Measurements from ENCODE around the gene ADAMTS6. TPM values are rescaled to one million over a fixed set of nuclear protein-coding genes. Genes with fewer than 3 reads are reported as not detected.

The ADAMTS6 gene
- total RNA-seq, 1 donor from 2014 or later = 21.5 TPM

DNA sequence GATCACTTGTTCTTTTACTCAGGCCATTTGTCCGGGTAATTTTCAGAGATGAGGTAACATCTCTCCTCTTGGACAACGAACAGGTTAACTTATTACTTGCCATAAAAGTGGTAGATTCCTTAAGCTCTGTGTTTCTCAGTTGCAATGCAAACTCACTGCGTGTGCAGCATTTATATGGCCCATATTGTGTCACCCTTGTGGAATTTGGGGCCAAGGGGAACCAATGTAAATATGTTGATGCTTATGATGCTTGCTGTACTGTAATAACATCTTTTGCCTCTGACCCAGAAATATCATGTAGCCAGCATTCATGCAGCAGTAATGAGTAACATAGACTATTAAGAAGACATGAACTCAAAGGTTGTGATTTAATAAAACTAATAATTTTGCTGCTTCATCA lies 175.8 kb downstream of the ADAMTS6 start:
- H3K9me3 Mint-ChIP-seq (ENCODE audit: low read depth) = peaks cover 5% of the 10 kb centered on the region
- H3K4me1 Mint-ChIP-seq (ENCODE audit: low read depth) = peaks cover 34% of the 10 kb centered on the region

DNA sequence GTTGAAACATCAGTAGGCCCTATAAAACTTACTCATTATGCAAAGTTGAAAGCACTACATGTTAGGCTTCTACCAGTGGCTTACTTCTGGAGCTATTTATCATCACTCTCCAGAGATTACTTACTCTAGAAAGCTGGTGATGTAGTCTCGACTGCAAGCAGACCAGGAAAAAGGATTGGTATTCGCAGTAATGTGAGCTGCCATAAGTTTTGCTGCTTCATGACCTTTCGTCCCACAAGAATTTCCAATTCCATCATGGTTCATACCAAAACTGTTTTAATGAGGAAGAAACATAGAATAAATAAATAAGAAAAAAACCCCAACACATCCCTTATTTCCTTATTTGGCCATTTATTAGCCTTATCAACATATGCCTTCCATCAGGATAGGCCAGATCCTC lies 181.9 kb downstream of the ADAMTS6 start:
- Mint-ChIP-seq H3K4me3 (ENCODE audit: unreplicated experiment) (no peak overlapping the region), H3K27me3 (ENCODE audit: low read depth) (no peaks in the 10 kb centered on the region), H3K36me3 (ENCODE audit: low read depth) (peaks cover 3% of the 10 kb centered on the region), H3K27ac (ENCODE audit: unreplicated experiment) (peak overlapping the region; percentile 76), H3K9me3 (ENCODE audit: low read depth) (no peaks in the 10 kb centered on the region), H3K4me1 (ENCODE audit: low read depth) (peaks cover 11% of the 10 kb centered on the region)
- no peak for TF ChIP-seq CTCF (IDR thresholded peaks at IDR 0.05)
- DNase-seq (ENCODE audit: low spot score) = no peak

More for the DNA sequence above, 175.8 kb downstream of the ADAMTS6 start:
- Mint-ChIP-seq H3K4me3 (ENCODE audit: unreplicated experiment) (no peak overlapping the region), H3K36me3 (ENCODE audit: low read depth) (peaks cover 7% of the 10 kb centered on the region), H3K27ac (ENCODE audit: unreplicated experiment) (no peak overlapping the region), H3K27me3 (ENCODE audit: low read depth) (no peaks in the 10 kb centered on the region)
- DNase-seq (ENCODE audit: low spot score) = no peak
- no peak for TF ChIP-seq CTCF (IDR thresholded peaks at IDR 0.05)

GRCh38 chr5:65296067-65296466 lies 185.7 kb downstream of the ADAMTS6 start:
- DNase-seq (ENCODE audit: low spot score) = no peak

DNA sequence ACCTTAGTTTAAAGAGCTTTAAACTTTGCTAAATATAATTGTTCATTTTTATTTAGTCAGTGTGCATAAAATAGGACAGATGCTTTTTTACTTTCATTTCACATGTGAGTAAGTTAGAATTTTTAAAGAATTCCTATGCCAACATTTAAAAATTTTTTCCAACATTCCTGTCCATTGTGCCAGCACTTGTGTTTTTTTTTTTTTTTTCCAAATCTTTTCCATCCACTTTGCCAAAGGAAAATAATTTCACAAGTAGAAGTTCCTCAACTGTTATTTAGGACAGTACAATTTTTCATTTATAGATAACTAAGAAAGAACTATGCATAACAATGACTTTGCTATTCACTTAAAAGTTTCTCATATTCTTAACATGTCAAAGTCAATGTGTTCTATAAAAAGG lies 189.5 kb downstream of the ADAMTS6 start:
- DNase-seq (ENCODE audit: low spot score) = no peak
- no peaks in the 10 kb centered on the region for H3K9me3 Mint-ChIP-seq (ENCODE audit: low read depth)

More at GRCh38 chr5:65296067-65296466, 185.7 kb downstream of the ADAMTS6 start:
- TF ChIP-seq CTCF (IDR thresholded peaks at IDR 0.05) = no peak
- no peak overlapping the region for H3K4me3 Mint-ChIP-seq (ENCODE audit: unreplicated experiment)
- H3K9me3 Mint-ChIP-seq (ENCODE audit: low read depth) = no peaks in the 10 kb centered on the region
- no peaks in the 10 kb centered on the region for H3K27me3 Mint-ChIP-seq (ENCODE audit: low read depth)
- peaks cover 28% of the 10 kb centered on the region for H3K4me1 Mint-ChIP-seq (ENCODE audit: low read depth)
- no peak overlapping the region for H3K27ac Mint-ChIP-seq (ENCODE audit: unreplicated experiment)
- peaks cover 3% of the 10 kb centered on the region for H3K36me3 Mint-ChIP-seq (ENCODE audit: low read depth)

GRCh38 chr5:65290677-65291076 lies 191.0 kb downstream of the ADAMTS6 start:
- H3K27me3 Mint-ChIP-seq (ENCODE audit: low read depth) = no peaks in the 10 kb centered on the region
- H3K4me1 Mint-ChIP-seq (ENCODE audit: low read depth) = peaks cover 23% of the 10 kb centered on the region
- H3K4me3 Mint-ChIP-seq (ENCODE audit: unreplicated experiment) = no peak overlapping the region
- no peaks in the 10 kb centered on the region for H3K36me3 Mint-ChIP-seq (ENCODE audit: low read depth)
- no peak overlapping the region for H3K27ac Mint-ChIP-seq (ENCODE audit: unreplicated experiment)
- no peak for TF ChIP-seq CTCF (IDR thresholded peaks at IDR 0.05)
- H3K9me3 Mint-ChIP-seq (ENCODE audit: low read depth) = no peaks in the 10 kb centered on the region
- no peak for DNase-seq (ENCODE audit: low spot score)

More for the DNA sequence above, 189.5 kb downstream of the ADAMTS6 start:
- Mint-ChIP-seq H3K27ac (ENCODE audit: unreplicated experiment) (peak overlapping the region; percentile 77), H3K36me3 (ENCODE audit: low read depth) (no peaks in the 10 kb centered on the region), H3K27me3 (ENCODE audit: low read depth) (no peaks in the 10 kb centered on the region), H3K4me3 (ENCODE audit: unreplicated experiment) (peak overlapping the region; percentile 38), H3K4me1 (ENCODE audit: low read depth) (peaks cover 23% of the 10 kb centered on the region)
- TF ChIP-seq CTCF (IDR thresholded peaks at IDR 0.05) = no peak
